SK-N-DZ (cell line): ENCODE results near the gene GAGE12J.
A peak's percentile ranks its signal among the peaks of the same experiment; 100 is the strongest.
"Not testable (repeated sequence)": the region's sequence is repeated elsewhere in the genome, so short reads cannot be mapped to it uniquely, and the experiment has no call there.

Source experiments
- DNase-seq: peaks from one replicate; pipeline ENCODE4 v3.0.0-alpha.2; 2015; ENCODE audit warnings: low spot score

Gene GAGE12J

GRCh38 chrX:49309401-49309981 is 12.3 kb upstream of the GAGE12J start:
- no peak for DNase-seq

DNA sequence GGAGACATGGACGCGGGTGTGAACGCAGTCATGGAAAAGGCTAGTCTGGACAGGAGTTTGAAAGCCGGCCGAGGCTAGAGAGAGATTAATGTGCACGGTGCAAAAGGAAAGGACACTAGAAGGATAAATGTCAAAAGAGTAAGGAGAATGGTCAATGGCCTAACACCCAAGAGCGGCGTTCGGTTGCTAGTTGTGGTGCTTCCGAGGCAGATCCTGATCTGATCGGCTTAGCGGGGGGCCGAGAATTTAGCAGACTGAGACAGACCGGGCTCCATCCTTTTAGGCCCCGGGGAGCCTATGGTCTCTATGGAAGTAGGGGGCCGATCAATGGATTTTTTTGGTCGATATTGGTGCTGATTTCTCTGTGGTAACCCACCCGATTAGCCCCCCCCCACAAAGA is 11.5 kb upstream of the GAGE12J start:
- DNase-seq, result no peak

DNA sequence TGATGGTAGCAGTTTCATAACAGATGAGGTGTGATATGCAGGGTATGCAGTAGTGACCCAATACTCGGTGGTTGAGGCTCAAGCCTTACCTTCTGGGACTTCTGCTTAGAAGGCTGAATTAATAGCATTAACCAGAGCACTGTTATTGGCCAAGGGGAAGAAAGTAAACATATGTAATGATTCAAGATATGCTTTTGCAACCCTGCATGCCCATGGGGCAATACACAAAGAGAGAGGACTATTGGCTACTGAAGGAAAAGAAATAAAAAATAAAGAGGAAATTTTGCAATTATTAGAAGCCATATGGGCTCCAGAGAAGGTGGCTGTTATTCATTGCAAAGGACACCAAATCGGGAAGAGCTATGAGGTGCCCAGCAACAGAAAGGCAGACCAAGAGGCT is 9.7 kb upstream of the GAGE12J start:
- DNase-seq, result no peak

GRCh38 chrX:49316085-49316484 is 5.8 kb upstream of the GAGE12J start:
- no peak for DNase-seq

- DNase-seq, result not testable (repeated sequence)
Observed at GRCh38 chrX:49322266-49322665, 429 bp downstream of the GAGE12J start.

DNA sequence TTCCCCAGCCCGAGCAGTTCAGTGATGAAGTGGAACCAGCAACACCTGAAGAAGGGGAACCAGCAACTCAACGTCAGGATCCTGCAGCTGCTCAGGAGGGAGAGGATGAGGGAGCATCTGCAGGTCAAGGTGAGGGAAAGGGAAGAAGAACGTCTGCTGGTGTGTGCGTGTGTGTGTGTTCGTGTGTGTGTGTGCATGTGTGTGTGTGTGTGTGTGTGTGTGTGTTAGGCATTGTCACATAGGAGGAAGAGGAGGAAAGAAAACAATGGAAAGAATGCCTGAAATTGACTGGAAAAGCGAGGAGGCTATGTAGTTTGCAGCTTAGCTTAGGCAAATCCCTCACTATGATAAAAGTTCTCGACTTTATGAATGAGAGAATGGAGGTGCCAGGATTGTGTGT is 1.9 kb downstream of the GAGE12J start:
- DNase-seq, result not testable (repeated sequence)

DNA sequence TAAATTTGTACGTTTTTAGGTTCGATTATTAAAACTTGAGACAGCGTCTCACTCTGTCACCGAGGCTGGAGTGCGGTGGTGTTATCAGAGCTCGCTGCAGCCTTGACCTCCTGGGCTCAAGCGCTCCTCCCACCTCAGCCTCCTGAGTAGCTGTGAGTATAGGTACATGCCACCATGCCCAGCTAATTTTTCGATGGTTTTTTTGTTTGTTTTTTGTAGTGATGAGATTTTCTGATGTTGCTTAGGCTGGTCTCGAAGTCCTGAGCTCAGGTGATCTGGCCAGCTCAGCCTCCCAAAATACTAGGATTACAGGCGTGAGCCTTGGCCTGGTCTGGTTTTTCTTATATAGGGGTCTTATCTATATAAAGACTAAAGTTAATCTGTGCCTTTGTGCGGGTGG is 8.6 kb downstream of the GAGE12J start:
- DNase-seq, result not testable (repeated sequence)

DNA sequence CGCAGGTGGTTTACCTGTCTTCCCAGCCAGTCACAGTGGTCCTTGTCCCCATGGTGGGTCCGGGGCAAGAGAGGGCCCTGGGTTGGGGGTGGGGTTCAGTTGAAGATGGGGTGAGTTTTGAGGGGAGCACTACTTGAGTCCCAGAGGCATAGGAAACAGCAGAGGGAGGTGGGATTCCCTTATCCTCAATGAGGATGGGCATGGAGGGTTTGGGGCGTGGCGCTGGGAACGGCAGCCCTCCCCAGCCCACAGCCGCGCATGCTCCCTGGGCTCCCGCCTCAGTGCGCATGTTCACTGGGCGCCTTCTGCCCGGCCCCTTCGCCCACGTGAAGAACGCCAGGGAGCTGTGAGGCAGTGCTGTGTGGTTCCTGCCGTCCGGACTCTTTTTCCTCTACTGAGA is 9.4 kb downstream of the GAGE12J start, which contains the start of gene GAGE13:
TSS of gene GAGE13 (plus strand) at position 301 of the 400 bp plus-strand sequence. CDS start 1,156 bp downstream, outside the sequence.
- not testable (repeated sequence) for DNase-seq

- DNase-seq, result not testable (repeated sequence)
Observed at GRCh38 chrX:49331841-49332240, 10.0 kb downstream of the GAGE12J start.

GRCh38 chrX:49341449-49341848 is 19.6 kb downstream of the GAGE12J start:
- DNase-seq, result not testable (repeated sequence)

GRCh38 chrX:49344496-49345175 is 22.8 kb downstream of the GAGE12J start:
- DNase-seq, result not testable (repeated sequence)

DNA sequence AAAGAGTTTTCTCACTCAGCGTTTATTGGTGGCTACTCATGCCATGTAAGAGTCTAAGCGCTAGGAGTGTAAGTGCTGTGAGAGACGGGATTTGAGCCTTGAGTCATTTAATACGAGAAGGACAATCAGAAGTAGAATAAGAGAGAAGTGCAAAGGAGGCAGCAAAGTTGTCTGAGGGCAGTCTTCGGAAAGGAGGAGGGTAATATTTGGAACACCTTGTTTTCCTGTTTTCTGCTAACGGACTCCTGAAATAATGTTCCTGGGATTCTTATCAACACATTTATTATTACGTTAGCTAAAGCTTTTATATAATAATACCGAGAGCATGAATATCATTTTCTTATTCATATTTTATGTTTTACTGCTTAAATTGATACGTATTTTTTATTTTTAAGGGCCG is 23.6 kb downstream of the GAGE12J start:
- not testable (repeated sequence) for DNase-seq

DNA sequence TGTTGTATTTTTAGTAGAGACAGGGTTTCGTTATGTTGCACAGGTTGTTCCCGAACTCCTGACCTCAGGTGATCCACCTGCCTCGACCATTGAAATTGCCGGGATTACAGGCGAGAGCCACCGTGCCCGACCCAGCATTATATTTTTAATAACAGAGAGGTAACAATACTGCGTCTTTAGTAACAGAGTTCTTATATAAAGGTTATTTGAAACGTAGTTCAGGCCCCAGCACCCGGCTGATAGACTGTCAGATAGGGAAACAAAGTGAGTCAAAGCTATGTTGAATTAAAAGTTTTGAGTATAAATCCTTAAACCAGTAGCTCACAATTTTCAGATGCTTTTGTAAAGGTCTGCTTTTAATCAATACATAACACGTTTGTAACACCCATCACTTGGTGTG is 24.3 kb downstream of the GAGE12J start:
- DNase-seq, result peak; percentile 6
